Measurements from ENCODE around the gene USP47. TPM values are rescaled to one million over a fixed set of nuclear protein-coding genes. Genes with fewer than 3 reads are reported as not detected.

Gene USP47
- total RNA-seq, 1 donor: 72.7 TPM

- Histone ChIP-seq H3K4me2 (ENCODE audit: insufficient read depth, low read length) (no peak overlapping the region), H3K79me2 (ENCODE audit: insufficient read depth, low read length) (no peaks in the 10 kb centered on the region), H3K9me3 (ENCODE audit: low read depth, low read length) (no peaks in the 10 kb centered on the region), H3K36me3 (ENCODE audit: insufficient read depth, low read length) (no peaks in the 10 kb centered on the region), H3K4me3 (ENCODE audit: insufficient read depth, low read length) (no peak overlapping the region), H3K27ac (ENCODE audit: low read depth, low read length) (no peak overlapping the region), H3K4me1 (ENCODE audit: insufficient read depth, low read length) (peaks cover 2% of the 10 kb centered on the region), H4K20me1 (ENCODE audit: insufficient read depth, low read length) (no peaks in the 10 kb centered on the region), H2AFZ (ENCODE audit: low read length) (no peak overlapping the region), H3K27me3 (ENCODE audit: insufficient read depth, low read length) (no peaks in the 10 kb centered on the region)
- no peak for DNase-seq (ENCODE audit: insufficient read length, low spot score, missing footprints)
- TF ChIP-seq CTCF (IDR thresholded peaks at IDR 0.05; ENCODE audit: extremely low read depth, low read depth, low read length): no peak
Measured at GRCh38 chr11:11836676-11837231, 5.0 kb upstream of the USP47 start.

- Histone ChIP-seq H3K4me2 (ENCODE audit: insufficient read depth, low read length) (no peak overlapping the region), H3K79me2 (ENCODE audit: insufficient read depth, low read length) (peaks cover 29% of the 10 kb centered on the region), H3K36me3 (ENCODE audit: insufficient read depth, low read length) (no peaks in the 10 kb centered on the region), H4K20me1 (ENCODE audit: insufficient read depth, low read length) (peaks cover 19% of the 10 kb centered on the region), H2AFZ (ENCODE audit: low read length) (no peak overlapping the region), H3K27ac (ENCODE audit: low read depth, low read length) (no peak overlapping the region), H3K27me3 (ENCODE audit: insufficient read depth, low read length) (no peaks in the 10 kb centered on the region), H3K4me1 (ENCODE audit: insufficient read depth, low read length) (peaks cover 13% of the 10 kb centered on the region), H3K4me3 (ENCODE audit: insufficient read depth, low read length) (no peak overlapping the region), H3K9me3 (ENCODE audit: low read depth, low read length) (no peaks in the 10 kb centered on the region)
- DNase-seq (ENCODE audit: insufficient read length, low spot score, missing footprints): no peak
- no peak for TF ChIP-seq CTCF (IDR thresholded peaks at IDR 0.05; ENCODE audit: extremely low read depth, low read depth, low read length)
Measured at GRCh38 chr11:11839718-11840117, 2.1 kb upstream of the USP47 start.

GRCh38 chr11:11841116-11841722, 553 bp upstream of the USP47 start:
- Histone ChIP-seq H3K4me2 (ENCODE audit: insufficient read depth, low read length) (peak overlapping the region; percentile 87), H4K20me1 (ENCODE audit: insufficient read depth, low read length) (peaks cover 33% of the 10 kb centered on the region), H3K36me3 (ENCODE audit: insufficient read depth, low read length) (no peaks in the 10 kb centered on the region), H3K27me3 (ENCODE audit: insufficient read depth, low read length) (no peaks in the 10 kb centered on the region), H3K27ac (ENCODE audit: low read depth, low read length) (peak overlapping the region; percentile 98), H2AFZ (ENCODE audit: low read length) (peak overlapping the region; percentile 99), H3K4me1 (ENCODE audit: insufficient read depth, low read length) (peaks cover 27% of the 10 kb centered on the region), H3K79me2 (ENCODE audit: insufficient read depth, low read length) (peaks cover 44% of the 10 kb centered on the region), H3K4me3 (ENCODE audit: insufficient read depth, low read length) (peak overlapping the region; percentile 92), H3K9me3 (ENCODE audit: low read depth, low read length) (no peaks in the 10 kb centered on the region)
- DNase-seq (ENCODE audit: insufficient read length, low spot score, missing footprints): peak; percentile 91
- no peak for TF ChIP-seq CTCF (IDR thresholded peaks at IDR 0.05; ENCODE audit: extremely low read depth, low read depth, low read length)

GRCh38 chr11:11842421-11843008, 743 bp downstream of the USP47 start:
- H4K20me1 ChIP-seq (ENCODE audit: insufficient read depth, low read length): peaks cover 45% of the 10 kb centered on the region
- peak overlapping the region; percentile 92 for H3K4me3 ChIP-seq (ENCODE audit: insufficient read depth, low read length)
- H3K4me1 ChIP-seq (ENCODE audit: insufficient read depth, low read length): peaks cover 27% of the 10 kb centered on the region
- no peaks in the 10 kb centered on the region for H3K9me3 ChIP-seq (ENCODE audit: low read depth, low read length)
- no peaks in the 10 kb centered on the region for H3K27me3 ChIP-seq (ENCODE audit: insufficient read depth, low read length)
- peak overlapping the region; percentile 98 for H3K27ac ChIP-seq (ENCODE audit: low read depth, low read length)
- no peak for TF ChIP-seq CTCF (IDR thresholded peaks at IDR 0.05; ENCODE audit: extremely low read depth, low read depth, low read length)
- H3K36me3 ChIP-seq (ENCODE audit: insufficient read depth, low read length): no peaks in the 10 kb centered on the region
- H3K4me2 ChIP-seq (ENCODE audit: insufficient read depth, low read length): peak overlapping the region; percentile 83
- H3K79me2 ChIP-seq (ENCODE audit: insufficient read depth, low read length): peaks cover 57% of the 10 kb centered on the region
- peak overlapping the region; percentile 64 for H2AFZ ChIP-seq (ENCODE audit: low read length)
- peak; percentile 80 for DNase-seq (ENCODE audit: insufficient read length, low spot score, missing footprints)
